Measurements from ENCODE around the gene SLC30A5.

GRCh38 chr5:69167929-69168328 is 74.1 kb downstream of the SLC30A5 start:
- TF ChIP-seq CTCF (IDR thresholded peaks at IDR 0.05) (no peak), POLR2A (IDR thresholded peaks at IDR 0.05) (no peak)
